Measurements from ENCODE around the gene KLHL10.

KLHL10 gene

GRCh38 chr17:41885733-41886132 is 48.1 kb downstream of the KLHL10 start:
- no peak overlapping the region for H3K9ac ChIP-seq (ENCODE audit: low read length)
- no peaks in the 10 kb centered on the region for H3K4me1 ChIP-seq (ENCODE audit: control insufficient read depth, insufficient read depth, low read length)
- H3K36me3 ChIP-seq (ENCODE audit: control insufficient read depth, insufficient read depth, low read length, severe bottlenecking): peaks cover 94% of the 10 kb centered on the region
- peak; percentile 11 for DNase-seq (ENCODE audit: low read depth)
- H3K4me3 ChIP-seq (ENCODE audit: low read length): no peak overlapping the region
- H3K9me3 ChIP-seq (ENCODE audit: control insufficient read depth, low read length): no peaks in the 10 kb centered on the region
- H3K27me3 ChIP-seq (replicated peaks; ENCODE audit: control insufficient read depth, insufficient read depth, low read length): no peaks in the 10 kb centered on the region

GRCh38 chr17:41888332-41888965 is 50.8 kb downstream of the KLHL10 start:
- Histone ChIP-seq H3K4me1 (ENCODE audit: control insufficient read depth, insufficient read depth, low read length) (no peaks in the 10 kb centered on the region), H3K36me3 (ENCODE audit: control insufficient read depth, insufficient read depth, low read length, severe bottlenecking) (peaks cover 96% of the 10 kb centered on the region), H3K9me3 (ENCODE audit: control insufficient read depth, low read length) (no peaks in the 10 kb centered on the region), H3K4me3 (ENCODE audit: low read length) (no peak overlapping the region), H3K27me3 (replicated peaks; ENCODE audit: control insufficient read depth, insufficient read depth, low read length) (no peaks in the 10 kb centered on the region), H3K9ac (ENCODE audit: low read length) (no peak overlapping the region)
- DNase-seq (ENCODE audit: low read depth): no peak

- no peak overlapping the region for H3K9ac ChIP-seq (ENCODE audit: low read length)
- peaks cover 95% of the 10 kb centered on the region for H3K36me3 ChIP-seq (ENCODE audit: control insufficient read depth, insufficient read depth, low read length, severe bottlenecking)
- peaks cover 22% of the 10 kb centered on the region for H3K4me1 ChIP-seq (ENCODE audit: control insufficient read depth, insufficient read depth, low read length)
- H3K27me3 ChIP-seq (replicated peaks; ENCODE audit: control insufficient read depth, insufficient read depth, low read length): no peaks in the 10 kb centered on the region
- no peak overlapping the region for H3K4me3 ChIP-seq (ENCODE audit: low read length)
- no peak for DNase-seq (ENCODE audit: low read depth)
- no peaks in the 10 kb centered on the region for H3K9me3 ChIP-seq (ENCODE audit: control insufficient read depth, low read length)
Measured at GRCh38 chr17:41891135-41892020, 53.8 kb downstream of the KLHL10 start.

- Histone ChIP-seq H3K9ac (ENCODE audit: low read length) (no peak overlapping the region), H3K9me3 (ENCODE audit: control insufficient read depth, low read length) (no peaks in the 10 kb centered on the region), H3K4me1 (ENCODE audit: control insufficient read depth, insufficient read depth, low read length) (peaks cover 27% of the 10 kb centered on the region), H3K36me3 (ENCODE audit: control insufficient read depth, insufficient read depth, low read length, severe bottlenecking) (peaks cover 95% of the 10 kb centered on the region), H3K27me3 (replicated peaks; ENCODE audit: control insufficient read depth, insufficient read depth, low read length) (no peaks in the 10 kb centered on the region), H3K4me3 (ENCODE audit: low read length) (no peak overlapping the region)
- no peak for DNase-seq (ENCODE audit: low read depth)
Measured at GRCh38 chr17:41892021-41892376, 54.4 kb downstream of the KLHL10 start.

- Histone ChIP-seq H3K9ac (ENCODE audit: low read length) (no peak overlapping the region), H3K4me3 (ENCODE audit: low read length) (no peak overlapping the region), H3K27me3 (replicated peaks; ENCODE audit: control insufficient read depth, insufficient read depth, low read length) (no peaks in the 10 kb centered on the region), H3K4me1 (ENCODE audit: control insufficient read depth, insufficient read depth, low read length) (peaks cover 27% of the 10 kb centered on the region), H3K36me3 (ENCODE audit: control insufficient read depth, insufficient read depth, low read length, severe bottlenecking) (peaks cover 95% of the 10 kb centered on the region), H3K9me3 (ENCODE audit: control insufficient read depth, low read length) (no peaks in the 10 kb centered on the region)
- no peak for DNase-seq (ENCODE audit: low read depth)
Measured at GRCh38 chr17:41893384-41893783, 55.8 kb downstream of the KLHL10 start.

- peak; percentile 95 for DNase-seq (ENCODE audit: low read depth)
- peaks cover 95% of the 10 kb centered on the region for H3K36me3 ChIP-seq (ENCODE audit: control insufficient read depth, insufficient read depth, low read length, severe bottlenecking)
- H3K9me3 ChIP-seq (ENCODE audit: control insufficient read depth, low read length): no peaks in the 10 kb centered on the region
Measured at GRCh38 chr17:41894791-41895331, 57.2 kb downstream of the KLHL10 start.

GRCh38 chr17:41895617-41896016 is 58.0 kb downstream of the KLHL10 start:
- H3K9me3 ChIP-seq (ENCODE audit: control insufficient read depth, low read length): no peaks in the 10 kb centered on the region
- H3K36me3 ChIP-seq (ENCODE audit: control insufficient read depth, insufficient read depth, low read length, severe bottlenecking): peaks cover 99% of the 10 kb centered on the region
- H3K4me1 ChIP-seq (ENCODE audit: control insufficient read depth, insufficient read depth, low read length): peaks cover 34% of the 10 kb centered on the region
- DNase-seq (ENCODE audit: low read depth): peak; percentile 51
- peak overlapping the region; percentile 39 for H3K9ac ChIP-seq (ENCODE audit: low read length)
- no peak overlapping the region for H3K4me3 ChIP-seq (ENCODE audit: low read length)
- no peaks in the 10 kb centered on the region for H3K27me3 ChIP-seq (replicated peaks; ENCODE audit: control insufficient read depth, insufficient read depth, low read length)

More at GRCh38 chr17:41894791-41895331, 57.2 kb downstream of the KLHL10 start:
- H3K4me3 ChIP-seq (ENCODE audit: low read length): no peak overlapping the region
- peaks cover 34% of the 10 kb centered on the region for H3K4me1 ChIP-seq (ENCODE audit: control insufficient read depth, insufficient read depth, low read length)
- H3K27me3 ChIP-seq (replicated peaks; ENCODE audit: control insufficient read depth, insufficient read depth, low read length): no peaks in the 10 kb centered on the region
- H3K9ac ChIP-seq (ENCODE audit: low read length): peak overlapping the region; percentile 39

- Histone ChIP-seq H3K9ac (ENCODE audit: low read length) (no peak overlapping the region), H3K36me3 (ENCODE audit: control insufficient read depth, insufficient read depth, low read length, severe bottlenecking) (peaks cover 99% of the 10 kb centered on the region), H3K9me3 (ENCODE audit: control insufficient read depth, low read length) (no peaks in the 10 kb centered on the region), H3K4me3 (ENCODE audit: low read length) (no peak overlapping the region), H3K4me1 (ENCODE audit: control insufficient read depth, insufficient read depth, low read length) (peaks cover 34% of the 10 kb centered on the region), H3K27me3 (replicated peaks; ENCODE audit: control insufficient read depth, insufficient read depth, low read length) (no peaks in the 10 kb centered on the region)
- DNase-seq (ENCODE audit: low read depth): no peak
Measured at GRCh38 chr17:41896726-41897125, 59.1 kb downstream of the KLHL10 start.
